SK-N-SH treated with all-trans-retinoic acid at 6 μM for 48 hours (cell line): Measurements from ENCODE around the gene RAB4A.
A peak's percentile ranks its signal among the peaks of the same experiment; 100 is the strongest.

Source experiments
- ATAC-seq: fragments of 200-7000 bp; cut with Tn5 transposase; 3 replicates; pipeline ENCODE4 v1.9.1; 2020; ENCODE audit warnings: mild to moderate bottlenecking, moderate library complexity
- BACH2 ChIP-seq: fragments of 250-450 bp; sonication (Bioruptor Pico); IDR thresholded peaks from 2 replicates; pipeline ENCODE4 v1.9.0; 2021; ENCODE audit warnings: mild to moderate bottlenecking, borderline replicate concordance
- CREB5 ChIP-seq: fragments of 250-450 bp; sonication (Bioruptor Pico); IDR thresholded peaks from 2 replicates; pipeline ENCODE4 v1.5.1; 2020; ENCODE audit warnings: low read depth, mild to moderate bottlenecking, moderate library complexity
- CSDC2 ChIP-seq: fragments of 250-450 bp; sonication (Bioruptor Pico); IDR thresholded peaks from 2 replicates; pipeline ENCODE4 v1.5.0; 2020; ENCODE audit warnings: mild to moderate bottlenecking, moderate library complexity
- CSRNP3 ChIP-seq: fragments of 250-450 bp; sonication (Bioruptor Pico); IDR thresholded peaks from 2 replicates; pipeline ENCODE4 v1.5.1; 2021; ENCODE audit warnings: mild to moderate bottlenecking, moderate library complexity
- ESRRG ChIP-seq: fragments of 250-450 bp; sonication (Bioruptor Pico); IDR thresholded peaks from 2 replicates; pipeline ENCODE4 v1.6.1; 2021; ENCODE audit warnings: mild to moderate bottlenecking
- GLIS3 ChIP-seq: fragments of 250-450 bp; sonication (Bioruptor Pico); IDR thresholded peaks from 2 replicates; pipeline ENCODE4 v1.5.0; 2020; ENCODE audit warnings: mild to moderate bottlenecking, moderate library complexity
- ISL1 ChIP-seq: fragments of 250-450 bp; sonication (Bioruptor Pico); IDR thresholded peaks from 2 replicates; pipeline ENCODE4 v2.1.2; 2022; ENCODE audit warnings: mild to moderate bottlenecking, moderate library complexity
- OSR1 ChIP-seq: fragments of 250-450 bp; sonication (Bioruptor Pico); IDR thresholded peaks from 2 replicates; pipeline ENCODE4 v1.8.0; 2022; ENCODE audit warnings: moderate library complexity, mild to moderate bottlenecking, inconsistent platforms
- POU6F1 ChIP-seq: fragments of 250-450 bp; sonication (Bioruptor Pico); IDR thresholded peaks from 2 replicates; pipeline ENCODE4 v1.8.0; 2021; ENCODE audit warnings: low read depth, mild to moderate bottlenecking, moderate library complexity, borderline replicate concordance
- PPARA ChIP-seq: fragments of 250-450 bp; sonication (Bioruptor Pico); IDR thresholded peaks from 2 replicates; pipeline ENCODE4 v1.5.0; 2020; ENCODE audit warnings: mild to moderate bottlenecking, borderline replicate concordance
- TCF4 ChIP-seq: fragments of 250-450 bp; sonication (Bioruptor Pico); IDR thresholded peaks from 2 replicates; pipeline ENCODE4 v1.8.0; 2021; ENCODE audit warnings: mild to moderate bottlenecking, moderate library complexity, borderline replicate concordance
- TOX ChIP-seq: fragments of 250-450 bp; sonication (Bioruptor Pico); IDR thresholded peaks from 2 replicates; pipeline ENCODE4 v1.8.0; 2021; ENCODE audit warnings: mild to moderate bottlenecking, moderate library complexity, borderline replicate concordance
- TSHZ2 ChIP-seq: fragments of 250-450 bp; sonication (Bioruptor Pico); IDR thresholded peaks from 2 replicates; pipeline ENCODE4 v1.5.0; 2020; ENCODE audit warnings: mild to moderate bottlenecking, moderate library complexity
- ZC3H10 ChIP-seq: fragments of 250-450 bp; sonication (Bioruptor Pico); IDR thresholded peaks from 2 replicates; pipeline ENCODE4 v1.5.1; 2021; ENCODE audit warnings: mild to moderate bottlenecking, moderate library complexity
- ZFP3 ChIP-seq: fragments of 250-450 bp; sonication (Bioruptor Pico); IDR thresholded peaks from 2 replicates; pipeline ENCODE4 v1.5.0; 2020; ENCODE audit warnings: mild to moderate bottlenecking, moderate library complexity
- ZFP30 ChIP-seq: fragments of 450-650 bp; formaldehyde crosslinking; IDR thresholded peaks from 2 replicates; pipeline ENCODE4 v1.5.0; 2022; ENCODE audit warnings: mild to moderate bottlenecking, moderate library complexity
- ZNF565 ChIP-seq: fragments of 450-650 bp; formaldehyde crosslinking; conservative IDR thresholded peaks from 2 replicates; pipeline ENCODE4 v1.5.0; 2020; ENCODE audit warnings: low read depth, mild to moderate bottlenecking, moderate library complexity
- ZNF70 ChIP-seq: fragments of 450-650 bp; formaldehyde crosslinking; IDR thresholded peaks from 2 replicates; pipeline ENCODE4 v1.5.0; 2020; ENCODE audit warnings: mild to moderate bottlenecking, moderate library complexity
- ZNF8 ChIP-seq: fragments of 450-650 bp; formaldehyde crosslinking; IDR thresholded peaks from 2 replicates; pipeline ENCODE4 v1.5.0; 2020; ENCODE audit warnings: mild to moderate bottlenecking, moderate library complexity

The RAB4A gene

GRCh38 chr1:229254910-229255541 lies 15.9 kb upstream of the RAB4A start (continued):
- TF ChIP-seq TSHZ2 (CRISPR knock-in tag) (no peak), CSRNP3 (CRISPR knock-in tag) (no peak), GLIS3 (no peak)

GRCh38 chr1:229258031-229258756 lies 12.7 kb upstream of the RAB4A start:
- no peak for TF ChIP-seq ZNF70 (CRISPR knock-in tag)
- no peak for TF ChIP-seq PPARA (CRISPR knock-in tag)
- ATAC-seq, result peak; percentile 93

GRCh38 chr1:229258757-229259060 lies 12.2 kb upstream of the RAB4A start:
- ATAC-seq, result peak; percentile 14
- TF ChIP-seq ESRRG (CRISPR knock-in tag), result no peak
- no peak for TF ChIP-seq CSRNP3 (CRISPR knock-in tag)
- no peak for TF ChIP-seq POU6F1 (CRISPR knock-in tag)
- TF ChIP-seq ISL1 (CRISPR knock-in tag), result no peak
- TF ChIP-seq CSDC2 (CRISPR knock-in tag), result no peak

- ATAC-seq, result no peak
- TF ChIP-seq ISL1 (CRISPR knock-in tag), result no peak
- no peak for TF ChIP-seq ZFP30 (CRISPR knock-in tag)
- TF ChIP-seq BACH2 (CRISPR knock-in tag), result no peak
- no peak for TF ChIP-seq CREB5 (CRISPR knock-in tag)
- TF ChIP-seq TOX (CRISPR knock-in tag), result no peak
- no peak for TF ChIP-seq GLIS3
- no peak for TF ChIP-seq ZFP3 (CRISPR knock-in tag)
- no peak for TF ChIP-seq POU6F1 (CRISPR knock-in tag)
- no peak for TF ChIP-seq CSDC2 (CRISPR knock-in tag)
- no peak for TF ChIP-seq CSRNP3 (CRISPR knock-in tag)
- no peak for TF ChIP-seq ZNF565 (CRISPR knock-in tag)
- no peak for TF ChIP-seq ZNF8
- no peak for TF ChIP-seq ZC3H10 (CRISPR knock-in tag)
- TF ChIP-seq OSR1, result no peak
- no peak for TF ChIP-seq TCF4
- TF ChIP-seq TSHZ2 (CRISPR knock-in tag), result no peak
These were observed 10.6 kb upstream of the RAB4A start for GRCh38 chr1:229260297-229260696.
